Suppressor macrophage treated with lipopolysaccharide for 1 hour (primary cell): ENCODE measurements around the gene PRMT5.

Experiments used
- DNase-seq, 3 donors: peaks; one replicate each; pipeline ENCODE4 v3.0.0-alpha.2; 2020 to 2022

Gene PRMT5

DNA sequence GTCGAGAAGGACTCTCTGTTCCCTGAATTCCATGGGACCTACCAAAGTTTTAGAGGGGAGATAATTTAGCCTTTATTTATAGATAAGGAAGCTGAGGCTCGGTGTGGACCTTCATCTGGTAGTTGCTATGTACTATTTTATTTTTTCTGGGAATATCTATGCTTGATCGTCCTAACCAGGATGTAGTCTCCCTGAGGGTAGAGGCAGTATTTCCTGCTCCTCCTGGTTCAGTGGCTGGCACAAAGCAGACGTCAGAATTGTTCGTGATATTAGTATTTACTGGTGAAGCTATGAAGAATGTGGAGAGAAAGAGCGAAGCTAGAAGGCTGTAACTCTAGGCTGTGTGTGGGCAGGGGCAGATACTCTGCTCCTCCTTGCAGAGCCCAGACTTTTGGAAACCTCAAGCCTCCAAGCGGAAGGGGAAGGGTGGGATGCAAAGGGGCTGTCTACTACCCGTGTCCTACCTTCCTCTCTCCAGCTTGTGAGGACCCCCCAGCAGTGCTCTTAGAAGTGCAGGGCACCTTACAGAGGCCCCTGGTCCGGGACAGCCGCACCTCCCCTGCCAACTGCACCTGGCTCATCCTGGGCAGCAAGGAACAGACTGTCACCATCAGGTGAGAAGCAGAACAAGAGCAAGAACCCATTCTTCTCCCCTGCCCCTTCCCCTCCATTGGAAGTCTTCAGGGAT, 56.2 kb downstream of the PRMT5 start:
- no peak for DNase-seq

DNA sequence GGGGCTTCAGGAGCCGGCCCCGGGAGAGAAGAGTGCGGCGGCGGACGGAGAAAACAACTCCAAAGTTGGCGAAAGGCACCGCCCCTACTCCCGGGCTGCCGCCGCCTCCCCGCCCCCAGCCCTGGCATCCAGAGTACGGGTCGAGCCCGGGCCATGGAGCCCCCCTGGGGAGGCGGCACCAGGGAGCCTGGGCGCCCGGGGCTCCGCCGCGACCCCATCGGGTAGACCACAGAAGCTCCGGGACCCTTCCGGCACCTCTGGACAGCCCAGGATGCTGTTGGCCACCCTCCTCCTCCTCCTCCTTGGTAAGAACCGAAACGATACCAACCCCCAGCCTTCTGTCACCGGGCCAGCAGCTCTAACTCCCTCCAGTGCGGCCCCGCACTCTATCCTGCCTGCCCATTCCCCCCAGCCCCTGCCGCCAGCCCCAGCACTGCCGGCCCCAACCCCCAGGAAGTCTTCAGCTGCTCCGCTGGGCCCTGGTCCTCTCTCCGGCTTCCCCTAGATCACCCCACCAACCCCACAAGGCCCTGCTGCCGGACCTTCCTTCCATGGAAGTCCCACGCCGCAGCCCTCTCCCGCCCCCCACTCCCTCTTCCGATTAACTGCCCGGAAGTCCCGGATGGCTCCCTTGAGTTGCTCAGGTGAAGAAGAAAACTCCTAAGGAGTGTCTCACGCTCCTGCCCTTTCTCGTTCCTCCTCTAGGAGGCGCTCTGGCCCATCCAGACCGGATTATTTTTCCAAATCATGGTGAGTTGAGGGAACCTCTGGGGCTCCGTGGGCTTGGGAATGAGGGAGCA, 56.9 kb downstream of the PRMT5 start:
- DNase-seq, result peak; percentile 77 to 85 (median 84)

DNA sequence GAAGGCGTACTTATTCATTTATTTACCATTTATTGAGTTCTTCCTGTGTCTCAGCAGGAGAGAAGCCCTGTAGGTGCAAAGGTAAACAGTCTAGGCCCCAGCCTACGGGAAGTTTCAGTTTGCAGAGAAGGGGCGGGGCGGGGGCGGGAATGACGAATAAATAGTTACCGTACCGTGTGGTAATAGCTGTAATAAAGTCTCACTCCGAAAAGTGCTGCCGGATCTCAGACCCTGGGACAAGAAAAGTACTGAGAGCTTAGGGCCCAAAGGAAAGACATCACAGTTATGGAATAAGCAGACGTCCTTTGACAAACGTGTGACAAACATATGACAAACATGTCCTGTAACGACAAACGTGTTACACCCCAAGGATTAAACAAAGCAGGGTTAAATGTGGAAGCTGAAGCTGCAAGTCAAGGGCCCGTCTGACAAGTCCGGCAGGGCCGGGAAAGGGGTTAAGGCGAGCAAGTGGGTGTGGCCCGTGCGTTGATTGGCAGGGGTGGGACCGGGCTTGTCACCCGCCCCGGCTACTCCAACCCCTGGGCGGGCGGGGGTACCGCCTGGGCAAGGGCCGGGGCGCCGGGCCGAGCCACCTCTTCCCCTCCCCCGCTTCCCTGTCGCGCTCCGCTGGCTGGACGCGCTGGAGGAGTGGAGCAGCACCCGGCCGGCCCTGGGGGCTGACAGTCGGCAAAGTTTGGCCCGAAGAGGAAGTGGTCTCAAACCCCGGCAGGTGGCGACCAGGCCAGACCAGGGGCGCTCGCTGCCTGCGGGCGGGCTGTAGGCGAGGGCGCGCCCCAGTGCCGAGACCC, 57.7 kb downstream of the PRMT5 start, which contains the start of gene LRP10:
Gene LRP10, plus strand, starts transcription at position 517 of the 809 bp plus-strand sequence. CDS start 564 bp downstream, outside the sequence.
- peak; percentile 90 to 95 (median 92) for DNase-seq

DNA sequence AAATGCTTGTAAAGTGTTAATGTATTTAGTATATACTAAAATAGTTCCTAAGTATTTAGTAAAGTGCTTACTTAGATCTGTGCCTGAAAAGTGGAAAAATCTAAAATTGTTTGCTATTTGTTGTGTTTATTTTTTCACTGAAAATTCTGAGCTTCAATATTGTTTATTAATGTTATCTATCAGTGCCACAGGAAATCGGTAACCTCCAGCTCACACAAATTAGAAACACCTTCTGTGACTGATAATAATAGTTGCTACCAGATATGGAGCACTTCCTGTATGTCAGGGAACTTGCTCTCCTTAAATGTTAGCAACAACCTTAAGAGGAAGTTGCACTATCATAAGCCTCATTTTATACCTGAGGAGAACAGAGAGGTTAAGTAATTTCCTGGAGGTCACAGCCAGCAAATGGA, 58.4 kb downstream of the PRMT5 start:
- peak in 1 of 3 donors; percentile 50 for DNase-seq
